Measurements from ENCODE around the gene MMAB.

The MMAB gene

GRCh38 chr12:109535231-109535862 is 38.0 kb downstream of the MMAB start:
- no peak for DNase-seq

DNA sequence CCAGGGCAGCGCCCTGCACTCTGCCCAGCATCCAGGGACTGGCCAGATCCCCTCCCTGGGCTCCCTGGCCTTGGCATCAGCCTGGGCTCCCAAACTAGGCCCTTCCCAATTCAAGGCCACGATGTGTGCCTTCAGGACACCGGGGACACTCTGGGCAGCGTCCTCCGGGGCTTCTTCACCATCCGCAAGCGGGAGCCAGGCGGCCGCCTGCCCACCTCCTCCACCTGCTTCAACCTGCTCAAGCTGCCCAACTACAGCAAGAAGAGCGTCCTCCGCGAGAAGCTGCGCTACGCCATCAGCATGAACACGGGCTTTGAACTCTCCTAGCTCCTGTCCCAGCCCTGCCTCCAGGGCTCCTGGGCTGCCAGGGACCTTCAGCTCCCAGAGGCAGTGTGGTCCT is 38.8 kb downstream of the MMAB start:
- no peak for DNase-seq

GRCh38 chr12:109533487-109533740 is 39.9 kb downstream of the MMAB start:
- DNase-seq: no peak

DNA sequence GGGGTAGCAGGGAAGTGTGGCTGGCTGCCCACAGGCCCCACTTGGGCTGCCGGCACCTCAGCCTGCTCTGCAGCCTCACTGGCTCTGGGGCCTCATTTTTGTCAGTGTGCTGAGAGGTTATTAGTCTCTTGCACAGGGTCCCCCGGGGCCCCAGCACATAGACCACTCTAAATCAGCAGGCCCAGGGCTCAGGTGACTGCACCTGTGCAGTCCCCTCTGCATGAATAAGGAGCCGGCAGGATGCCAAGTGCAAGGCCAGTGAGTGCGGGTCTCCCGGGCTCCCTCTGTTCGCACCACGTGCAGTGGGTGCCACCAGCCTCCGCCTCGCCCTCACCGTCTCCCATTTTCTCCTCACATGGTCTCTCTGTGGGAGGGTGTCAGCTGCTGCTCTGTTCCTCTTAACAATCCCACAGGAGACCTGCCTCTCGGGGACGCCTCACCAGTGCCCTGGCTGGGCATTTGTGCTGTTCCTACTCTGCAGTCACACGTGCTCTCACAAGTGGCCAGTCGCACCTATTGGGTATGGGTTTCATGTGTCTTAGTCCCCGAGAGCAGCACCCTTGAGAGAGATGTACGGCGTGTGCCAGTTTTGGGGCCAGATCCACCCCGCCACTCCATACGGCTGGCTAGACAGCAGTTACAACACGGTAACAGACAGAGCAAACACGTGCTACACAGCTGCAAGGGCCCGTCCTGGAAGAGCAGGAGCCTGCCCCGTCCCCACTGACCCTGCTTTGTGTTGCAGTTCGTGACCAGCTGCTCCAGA is 40.4 kb downstream of the MMAB start:
- DNase-seq: no peak

DNA sequence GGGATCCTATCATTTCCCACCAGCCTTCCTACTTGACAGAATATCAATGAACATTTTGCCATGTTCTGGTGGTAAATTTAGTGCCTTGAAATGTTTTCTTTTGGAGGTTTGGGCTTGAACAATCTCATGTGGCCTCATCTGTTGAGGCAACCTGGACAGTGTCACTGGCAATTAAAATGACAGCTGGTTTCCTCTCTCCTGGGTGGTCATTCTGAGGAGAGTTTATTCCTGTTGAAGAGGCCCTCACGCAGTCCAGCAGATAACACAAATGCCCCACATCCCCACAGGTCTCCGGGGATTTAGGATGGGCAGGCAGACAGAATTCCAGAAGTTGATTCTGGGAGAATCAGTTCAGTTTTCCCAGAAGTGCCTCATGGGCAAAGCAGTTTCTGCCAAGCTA is 41.9 kb downstream of the MMAB start:
- no peak for DNase-seq

- DNase-seq: peak; percentile 83
These were observed 43.3 kb downstream of the MMAB start for GRCh38 chr12:109529691-109530640.

GRCh38 chr12:109527489-109528123 is 45.7 kb downstream of the MMAB start:
- DNase-seq: no peak

DNA sequence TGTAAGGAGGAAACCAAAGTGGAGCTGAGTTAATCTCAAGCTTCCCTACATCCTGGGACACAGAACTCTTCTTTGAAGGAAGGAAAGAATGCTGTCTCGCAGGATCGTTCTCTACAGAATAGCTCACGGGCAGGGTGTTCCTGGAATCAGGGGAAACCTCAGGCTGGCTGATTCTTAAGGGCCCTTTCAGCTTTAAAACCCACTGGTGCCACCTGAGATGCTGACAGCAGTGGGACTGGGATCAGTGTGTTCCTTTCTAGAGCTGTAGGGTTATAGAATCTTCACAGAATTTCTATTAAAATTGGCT is 48.1 kb downstream of the MMAB start:
- DNase-seq: peak; percentile 79

DNA sequence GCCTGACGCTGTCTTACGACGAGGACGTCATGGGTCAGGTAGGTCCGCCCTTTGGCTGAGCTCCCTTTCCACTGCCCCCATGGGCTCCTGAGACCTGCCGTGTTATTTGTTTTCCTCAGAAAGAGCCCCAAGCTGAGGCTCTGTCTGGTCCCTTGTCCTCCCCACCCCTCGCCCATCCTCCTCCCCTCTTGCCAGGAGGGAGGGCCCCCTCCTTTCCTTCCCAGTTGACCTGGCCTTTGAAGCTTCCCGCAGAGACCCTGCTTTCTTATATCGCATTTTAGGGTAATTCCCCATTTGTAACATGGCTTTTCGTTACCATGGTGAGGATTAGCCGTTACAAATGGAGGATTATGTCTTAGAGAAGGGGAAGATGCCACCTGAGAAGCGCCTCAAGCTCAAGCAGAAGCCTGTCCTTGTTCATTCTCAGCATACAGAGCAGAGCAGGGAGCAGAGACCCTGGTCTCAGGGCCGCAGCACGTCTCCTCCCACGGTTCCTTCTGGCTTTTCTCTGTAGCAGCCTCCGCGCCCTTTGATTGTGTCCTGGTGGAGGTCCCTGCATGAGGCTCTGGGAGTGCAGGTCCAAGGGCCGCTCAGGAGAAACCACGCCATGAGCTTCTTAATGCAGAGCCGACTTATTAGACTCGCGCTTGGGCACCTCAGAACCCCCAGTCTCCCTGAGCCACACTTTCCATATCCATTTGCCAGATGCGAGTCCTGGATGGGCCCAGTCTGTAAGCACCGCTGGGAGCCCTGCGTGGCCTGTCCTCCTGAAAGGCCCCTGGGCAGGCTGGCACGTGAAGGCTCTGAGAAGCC is 48.6 kb downstream of the MMAB start:
- no peak for DNase-seq

DNA sequence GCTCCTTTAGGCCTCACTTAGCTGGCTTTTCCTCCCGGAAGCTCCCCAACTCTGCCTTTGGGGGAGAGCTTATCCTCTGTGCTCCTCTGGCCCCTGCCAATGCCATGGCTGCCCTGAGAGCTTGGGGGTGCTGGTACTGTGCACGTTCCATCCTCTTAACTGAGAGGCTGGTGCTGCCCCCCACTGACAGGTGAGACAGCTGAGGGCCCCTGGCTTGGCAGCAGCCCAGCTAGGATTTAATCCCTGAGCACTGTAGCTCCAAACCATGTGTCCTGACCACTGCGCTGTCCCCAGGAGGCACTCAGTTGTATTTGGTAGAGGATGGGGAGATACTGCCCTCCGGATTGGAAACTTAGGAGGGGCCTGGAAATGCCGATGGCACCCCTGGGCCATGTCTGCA is 49.8 kb downstream of the MMAB start:
- no peak for DNase-seq

- DNase-seq: peak; percentile 54
These were observed 50.2 kb downstream of the MMAB start for GRCh38 chr12:109523071-109523470.

DNA sequence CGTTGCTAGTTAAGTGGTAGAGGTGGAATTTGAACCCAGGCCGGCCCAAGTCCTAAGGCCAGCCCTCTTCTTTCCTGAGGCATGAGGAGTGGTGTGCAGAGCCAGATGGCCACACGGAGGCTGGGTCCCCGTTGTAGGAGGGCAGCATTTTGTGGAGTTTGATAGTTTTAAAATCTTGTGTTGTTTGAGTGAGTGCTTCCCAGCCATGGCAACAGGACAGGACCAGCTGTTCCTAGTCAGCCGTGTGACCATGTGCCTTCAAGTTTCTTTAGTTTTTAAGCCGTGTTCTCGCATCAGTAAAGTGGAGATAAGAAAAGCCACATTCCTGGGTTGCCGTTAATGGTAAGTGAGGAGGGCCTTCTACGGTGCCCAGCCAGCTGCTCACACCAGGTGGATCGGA is 51.5 kb downstream of the MMAB start:
- DNase-seq: no peak

GRCh38 chr12:109519787-109520186 is 53.5 kb downstream of the MMAB start:
- no peak for DNase-seq

- peak; percentile 78 for DNase-seq
These were observed 54.3 kb downstream of the MMAB start for GRCh38 chr12:109518820-109519665.

DNA sequence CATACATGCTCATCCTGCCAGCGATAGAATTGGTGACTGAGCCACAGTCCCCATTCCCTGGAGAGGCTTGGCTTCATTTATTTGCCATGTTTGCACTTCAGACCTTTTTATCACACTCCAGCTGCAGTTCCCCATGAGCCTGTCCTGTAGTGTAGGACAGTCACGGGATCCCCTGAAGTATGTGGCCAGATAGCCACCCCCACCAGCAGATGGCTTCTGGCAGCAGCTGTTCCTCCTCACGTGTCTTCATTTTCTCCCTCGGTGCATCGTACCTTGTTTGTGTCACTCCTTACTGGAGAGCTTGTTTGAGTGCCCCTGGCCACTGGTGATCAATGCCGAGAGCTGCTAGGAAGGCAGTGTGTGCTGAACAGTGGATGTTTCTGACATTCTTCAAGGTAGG is 55.7 kb downstream of the MMAB start:
- DNase-seq: peak; percentile 51

DNA sequence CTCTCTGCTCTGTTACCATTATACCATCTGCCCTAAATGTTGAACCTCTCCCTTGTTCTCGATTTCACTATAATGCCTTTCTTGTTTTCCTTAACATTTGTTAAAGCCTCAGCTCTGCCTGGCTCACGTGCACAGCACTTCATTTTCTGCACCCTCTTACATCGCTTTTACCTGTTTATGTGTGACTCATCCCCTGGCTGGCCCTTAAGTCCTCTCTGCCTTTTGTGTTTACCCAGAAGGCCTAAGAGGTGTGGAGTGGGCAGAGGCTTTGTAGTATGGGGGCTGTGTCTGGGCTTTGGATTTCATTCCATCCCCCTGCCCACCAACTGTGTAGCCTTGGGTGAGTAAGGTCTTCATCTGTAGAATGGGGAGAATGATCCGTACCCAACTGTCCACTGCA is 59.3 kb downstream of the MMAB start:
- peak; percentile 54 for DNase-seq

DNA sequence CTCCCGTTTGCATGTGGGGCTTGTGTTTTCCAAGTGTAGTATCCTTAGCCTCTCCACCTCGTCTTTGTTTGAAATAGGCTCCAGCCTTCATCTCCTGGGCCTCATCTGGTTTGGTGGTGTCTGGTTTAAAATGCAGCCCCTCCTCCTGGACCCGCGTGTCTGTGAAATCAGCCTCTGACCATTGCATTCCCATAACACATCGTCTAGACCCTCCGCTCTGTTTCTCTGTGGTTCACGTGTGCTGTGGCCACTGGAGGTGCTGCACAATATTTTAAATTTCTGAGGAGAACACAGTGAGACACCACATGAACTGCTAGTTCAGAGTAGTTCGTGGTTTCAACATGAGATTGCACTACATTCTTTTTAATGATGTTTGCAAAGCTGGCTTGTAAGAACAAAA is 60.3 kb downstream of the MMAB start:
- peak; percentile 67 for DNase-seq

GRCh38 chr12:109512608-109513007 is 60.7 kb downstream of the MMAB start:
- no peak for DNase-seq

DNA sequence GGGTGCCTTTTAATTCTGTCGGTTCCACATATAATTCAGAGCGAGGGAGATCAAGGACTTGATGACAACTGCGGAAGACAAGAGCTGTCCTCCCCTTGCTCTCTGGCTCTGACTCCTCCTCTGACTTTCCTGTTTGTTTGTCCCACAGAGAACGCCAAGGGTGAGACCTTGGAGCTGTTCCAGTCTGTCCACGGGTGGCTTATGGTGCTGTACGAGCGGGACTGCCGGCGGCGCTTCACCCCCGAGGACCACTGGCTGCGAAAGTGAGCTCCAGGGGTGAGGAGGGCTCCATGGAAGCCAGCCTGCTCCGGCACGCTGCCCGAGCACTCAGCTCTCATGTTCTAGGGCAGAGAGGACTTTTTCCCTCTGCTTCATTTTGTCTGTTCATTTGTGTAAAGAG is 63.1 kb downstream of the MMAB start:
- no peak for DNase-seq

GRCh38 chr12:109504068-109504467 is 69.2 kb downstream of the MMAB start:
- DNase-seq: no peak
